ENCODE measurements around the gene PITPNM3.

DNA sequence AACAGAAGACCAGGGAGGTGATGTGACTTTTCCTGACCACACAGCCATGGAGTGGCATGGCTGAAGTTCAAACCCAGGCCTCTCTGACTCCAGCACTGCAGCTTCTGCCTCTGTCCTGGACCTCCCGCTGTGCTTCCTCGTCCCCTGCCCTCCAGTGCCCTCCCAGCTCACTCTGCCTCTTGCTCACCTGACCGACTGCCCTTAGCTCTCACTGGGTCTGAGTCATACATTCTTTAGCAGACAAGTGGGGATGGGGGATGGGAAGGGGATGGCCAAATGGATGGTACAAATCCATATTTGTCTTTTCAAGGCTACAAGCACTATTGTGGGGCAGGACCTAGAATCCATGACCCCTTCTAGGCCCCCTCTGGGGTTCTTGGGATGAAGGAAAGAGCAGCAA, 33.0 kb downstream of the PITPNM3 start:
- TF ChIP-seq EZH2 (IDR thresholded peaks at IDR 0.05; ENCODE audit: low read length, missing control alignments): no peak
- TF ChIP-seq, protein P1, sequence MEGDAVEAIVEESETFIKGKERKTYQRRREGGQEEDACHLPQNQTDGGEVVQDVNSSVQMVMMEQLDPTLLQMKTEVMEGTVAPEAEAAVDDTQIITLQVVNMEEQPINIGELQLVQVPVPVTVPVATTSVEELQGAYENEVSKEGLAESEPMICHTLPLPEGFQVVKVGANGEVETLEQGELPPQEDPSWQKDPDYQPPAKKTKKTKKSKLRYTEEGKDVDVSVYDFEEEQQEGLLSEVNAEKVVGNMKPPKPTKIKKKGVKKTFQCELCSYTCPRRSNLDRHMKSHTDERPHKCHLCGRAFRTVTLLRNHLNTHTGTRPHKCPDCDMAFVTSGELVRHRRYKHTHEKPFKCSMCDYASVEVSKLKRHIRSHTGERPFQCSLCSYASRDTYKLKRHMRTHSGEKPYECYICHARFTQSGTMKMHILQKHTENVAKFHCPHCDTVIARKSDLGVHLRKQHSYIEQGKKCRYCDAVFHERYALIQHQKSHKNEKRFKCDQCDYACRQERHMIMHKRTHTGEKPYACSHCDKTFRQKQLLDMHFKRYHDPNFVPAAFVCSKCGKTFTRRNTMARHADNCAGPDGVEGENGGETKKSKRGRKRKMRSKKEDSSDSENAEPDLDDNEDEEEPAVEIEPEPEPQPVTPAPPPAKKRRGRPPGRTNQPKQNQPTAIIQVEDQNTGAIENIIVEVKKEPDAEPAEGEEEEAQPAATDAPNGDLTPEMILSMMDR (conservative IDR thresholded peaks at IDR 0.05 in 1 of 2, IDR thresholded peaks at IDR 0.05 in 1 of 2; ENCODE audit: low read depth in 1 of 2, low read length in 2 of 2): no peak

Data from fibroblast of lung (primary cell).